GM18519 (cell line): ENCODE results near the gene KCNJ15.

ENCODE experiments used
- ATAC-seq: cut with Tn5 transposase; IDR thresholded peaks from one replicate; pipeline ENCODE4 v1.9.1; 2021; ENCODE audit warnings: mild to moderate bottlenecking, moderate library complexity; ENCODE audit not compliant: unreplicated experiment, low FRiP score

Gene KCNJ15

GRCh38 chr21:38294609-38295008, 37.8 kb downstream of the KCNJ15 start:
- ATAC-seq: no peak

GRCh38 chr21:38295997-38296764, 39.4 kb downstream of the KCNJ15 start:
- ATAC-seq: no peak

- no peak for ATAC-seq
Measured at GRCh38 chr21:38297194-38297631, 40.4 kb downstream of the KCNJ15 start.

GRCh38 chr21:38297871-38298270, 41.1 kb downstream of the KCNJ15 start:
- ATAC-seq: no peak

GRCh38 chr21:38298832-38299231, 42.0 kb downstream of the KCNJ15 start:
- ATAC-seq: no peak

- no peak for ATAC-seq
Measured at GRCh38 chr21:38299671-38300070, 42.9 kb downstream of the KCNJ15 start.

GRCh38 chr21:38300141-38300578, 43.4 kb downstream of the KCNJ15 start:
- ATAC-seq: no peak

- ATAC-seq: no peak
Measured at GRCh38 chr21:38301321-38302214, 44.8 kb downstream of the KCNJ15 start.

- no peak for ATAC-seq
Measured at GRCh38 chr21:38303300-38303699, 46.5 kb downstream of the KCNJ15 start.

GRCh38 chr21:38306433-38307141, 49.8 kb downstream of the KCNJ15 start:
- no peak for ATAC-seq

- ATAC-seq: no peak
Measured at GRCh38 chr21:38307771-38308531, 51.2 kb downstream of the KCNJ15 start.

- ATAC-seq: no peak
Measured at GRCh38 chr21:38308532-38309119, 51.8 kb downstream of the KCNJ15 start.

- ATAC-seq: no peak
Measured at GRCh38 chr21:38310646-38311485, 54.1 kb downstream of the KCNJ15 start.

- no peak for ATAC-seq
Measured at GRCh38 chr21:38311765-38312164, 55.0 kb downstream of the KCNJ15 start.

GRCh38 chr21:38312822-38313221, 56.0 kb downstream of the KCNJ15 start:
- ATAC-seq: no peak

GRCh38 chr21:38314558-38314957, 57.8 kb downstream of the KCNJ15 start:
- ATAC-seq: no peak

- no peak for ATAC-seq
Measured at GRCh38 chr21:38315122-38315521, 58.3 kb downstream of the KCNJ15 start.

- ATAC-seq: no peak
Measured at GRCh38 chr21:38319781-38320180, 63.0 kb downstream of the KCNJ15 start.

- no peak for ATAC-seq
Measured at GRCh38 chr21:38321568-38321967, 64.8 kb downstream of the KCNJ15 start.
